Endothelial cell of umbilical vein (primary cell): ENCODE data around the gene CMTM2. TPM values are rescaled to one million over a fixed set of nuclear protein-coding genes. Genes with fewer than 3 reads are reported as not detected.

ENCODE experiments used
- BruUV-seq: library from RNA; stranded (reverse); fragments of 400-500 nt; replicated peaks from 2 replicates; lab custom pipeline; 2021; lab: Mats Ljungman, UMichigan
- CTCF ChIA-PET: fragments of 300-600, 350-600 bp; sonication (Branson Sonifier 250); formaldehyde crosslinking; loops from one replicate; lab custom pipeline; 2021; ENCODE audit warnings: antibody characterized with exemption, inconsistent platforms; lab: Charles Lee
- POLR2A ChIA-PET: fragments of 300-600, 350-600 bp; sonication (Branson Sonifier 250); formaldehyde crosslinking; loops from one replicate; lab custom pipeline; 2021; ENCODE audit warnings: antibody characterized with exemption, inconsistent platforms; lab: Charles Lee
- DNase-seq: peaks from one replicate; pipeline ENCODE4 v3.0.0-alpha.2; 2011; ENCODE audit warnings: low read depth, low spot score
- FAIRE-seq: peaks from 2 replicates; lab custom pipeline; 2011; peaks lifted over from hg19 to GRCh38; lab: Jason Lieb, UNC
- H2AFZ ChIP-seq: 2 replicates; pipeline ENCODE4 v1.6.0; 2012; ENCODE audit warnings: low read depth, low read length, control low read depth, inconsistent platforms
- H3K27ac ChIP-seq: 2 replicates; pipeline ENCODE4 v1.5.1; 2011; ENCODE audit warnings: low read depth, mild to moderate bottlenecking, control low read depth, low read length, moderate library complexity; ENCODE audit not compliant: insufficient read depth
- H3K27me3 ChIP-seq, 2 experiments: 2 replicates each; pipeline versions ENCODE4 v1.6.0 to v1.6.1; 2011; ENCODE audit warnings: low read length in 2 of 2, mixed read lengths in 1 of 2; ENCODE audit not compliant: control insufficient read depth in 2 of 2, insufficient read depth in 2 of 2
- H3K36me3 ChIP-seq, 2 experiments: 2 replicates in 1 of 2; 3 replicates in 1 of 2; pipeline ENCODE4 v1.5.1; 2011; ENCODE audit warnings: low read length in 2 of 2, mild to moderate bottlenecking in 1 of 2, moderate library complexity in 1 of 2; ENCODE audit not compliant: control insufficient read depth in 2 of 2, insufficient read depth in 2 of 2; ENCODE audit errors: extremely low read depth in 1 of 2
- H3K4me1 ChIP-seq: 3 replicates; pipeline ENCODE4 v1.5.1; 2011; ENCODE audit warnings: mild to moderate bottlenecking, low read length; ENCODE audit not compliant: control insufficient read depth, insufficient read depth; ENCODE audit errors: extremely low read depth
- H3K4me2 ChIP-seq: 2 replicates; pipeline ENCODE4 v1.6.1; 2011; ENCODE audit warnings: low read length, control low read depth, mixed read lengths; ENCODE audit not compliant: insufficient read depth
- H3K4me3 ChIP-seq, 3 experiments: fragments of 200-600 bp in 1 of 3; sonication (generic), shearing (Covaris generic) in 1 of 3; replicated peaks in 1 of 3; 2 replicates each; pipeline ENCODE4 v1.5.1; 2011 to 2016; ENCODE audit warnings: control low read depth in 3 of 3, low read length in 3 of 3, mild to moderate bottlenecking in 2 of 3, inconsistent platforms in 1 of 3, low read depth in 1 of 3, moderate library complexity in 1 of 3; ENCODE audit not compliant: insufficient read depth in 1 of 3
- H3K79me2 ChIP-seq: 2 replicates; pipeline ENCODE4 v1.6.0; 2012; ENCODE audit warnings: low read length, inconsistent platforms; ENCODE audit not compliant: control insufficient read depth, insufficient read depth
- H3K9ac ChIP-seq: replicated peaks from 2 replicates; pipeline ENCODE3; 2011; ENCODE audit warnings: low read length, control low read depth; ENCODE audit not compliant: insufficient read depth; ENCODE audit errors: extremely low read depth
- H3K9me1 ChIP-seq: replicated peaks from 3 replicates; pipeline ENCODE4 v1.6.0; 2011; ENCODE audit warnings: mild to moderate bottlenecking, low read length; ENCODE audit not compliant: control insufficient read depth, insufficient read depth; ENCODE audit errors: extremely low read depth
- H3K9me3 ChIP-seq: replicated peaks from 2 replicates; pipeline ENCODE4 v1.5.1; 2012; ENCODE audit warnings: low read length, inconsistent platforms; ENCODE audit not compliant: control insufficient read depth, insufficient read depth
- H4K20me1 ChIP-seq: replicated peaks from 2 replicates; pipeline ENCODE3; 2011; ENCODE audit warnings: mild to moderate bottlenecking, low read length; ENCODE audit not compliant: control insufficient read depth, insufficient read depth; ENCODE audit errors: extremely low read depth
- EZH2 ChIP-seq: IDR thresholded peaks from 2 replicates; pipeline ENCODE4 v1.6.1; 2012; ENCODE audit warnings: borderline replicate concordance, low read depth, mild to moderate bottlenecking, moderate library complexity, low read length, inconsistent platforms; ENCODE audit not compliant: severe bottlenecking
- GATA2 ChIP-seq: IDR thresholded peaks from 2 replicates; pipeline ENCODE4 v1.7.0; 2011; ENCODE audit warnings: low read depth, mild to moderate bottlenecking, moderate library complexity, mixed read lengths, low read length; ENCODE audit not compliant: insufficient read length, insufficient read depth
- MYC ChIP-seq: IDR thresholded peaks from one replicate; pipeline ENCODE4 v1.6.1; 2011; ENCODE audit warnings: mild to moderate bottlenecking, low read depth, low read length
- POLR2A ChIP-seq: IDR thresholded peaks from 2 replicates; pipeline ENCODE4 v1.6.1; 2012; ENCODE audit warnings: low read depth, mild to moderate bottlenecking, control low read depth, low read length
- POLR2AphosphoS5 ChIP-seq: IDR thresholded peaks from 2 replicates; pipeline ENCODE4 v1.6.1; 2012; ENCODE audit warnings: low read depth, mild to moderate bottlenecking, control low read depth, low read length, moderate library complexity; ENCODE audit not compliant: insufficient read depth
- dilution Hi-C: fragments of 300-500 bp; cut with MboI; formaldehyde crosslinking; loops from one replicate; pipeline ENCODE4 v1.15.0; 2019; ENCODE audit warnings: low sequenced_read_pairs; ENCODE audit not compliant: extremely low pct_ligation_motif_present
- intact Hi-C: fragments of 100-400 bp; cut with micrococcal nuclease; formaldehyde crosslinking; loops from one replicate; pipeline ENCODE4 v1.10.0; 2022
- polyA plus RNA-seq, 4 experiments: library from polyadenylated mRNA; depleted of rRNA in 3 of 4; stranded (reverse) in 3 of 4; unstranded in 1 of 4; fragments of >200 nt; gene quantifications; 2 replicates each; pipeline versions ENCODE4 v1.2.1 to v1.2.3, GENCODE V29; 2011 to 2012; ENCODE audit warnings: missing spikeins in 1 of 4
- total RNA-seq: library from RNA; stranded (reverse); gene quantifications from 2 replicates; pipeline ENCODE4 v1.2.3, GENCODE V29; 2021
- TF ChIP-seq, protein P1 (sequence below): IDR thresholded peaks from 2 replicates; pipeline ENCODE4 v1.6.1; 2011; ENCODE audit not compliant: insufficient read depth, insufficient read length

CMTM2 gene
- total and polyA plus RNA-seq, 2 donors (not counting 3 experiments of a cell fraction or from before 2014, with no cell fraction given): not detected

DNA sequence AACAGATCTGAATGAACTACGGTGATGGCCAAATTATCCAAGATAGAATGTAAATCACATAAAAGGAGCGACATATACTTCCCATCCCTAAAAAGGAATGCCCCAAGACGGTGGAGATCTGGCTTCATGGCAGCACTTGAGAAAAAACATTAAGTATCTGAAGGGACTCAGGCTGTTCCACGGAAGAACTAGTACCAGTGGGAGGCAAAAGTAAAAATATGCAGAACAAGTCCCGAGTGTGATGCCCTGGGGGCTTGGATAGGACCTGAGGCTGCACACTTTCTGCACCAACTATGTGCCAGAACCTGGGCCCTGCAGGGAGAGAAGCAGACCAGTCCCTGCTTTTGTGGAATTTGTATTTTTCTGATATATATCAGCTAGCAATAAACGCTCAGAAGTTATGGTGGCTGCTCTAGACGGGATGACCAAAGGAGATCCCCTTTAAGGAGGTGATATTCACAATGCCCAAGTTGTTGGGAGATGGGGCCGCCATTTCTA lies 27.4 kb upstream of the CMTM2 start:
- FAIRE-seq (no peak), DNase-seq (no peak)
- Histone ChIP-seq H3K36me3 (no peaks in the 10 kb centered on the region), H3K4me1 (peaks cover 32% of the 10 kb centered on the region), H3K79me2 (peaks cover 38% of the 10 kb centered on the region), H3K9me3 (no peaks in the 10 kb centered on the region), H3K27me3 (no peaks in the 10 kb centered on the region), H3K4me3 (peak overlapping the region in 2 of 3 experiments; percentile 57 to 65), H3K9ac (peak overlapping the region; percentile 69), H3K9me1 (no peaks in the 10 kb centered on the region), H2AFZ (peak overlapping the region; percentile 79), H3K27ac (peak overlapping the region; percentile 65), H4K20me1 (no peaks in the 10 kb centered on the region), H3K4me2 (peak overlapping the region; percentile 42)
- TF ChIP-seq EZH2 (no peak), POLR2A (no peak)
- TF ChIP-seq, protein P1, sequence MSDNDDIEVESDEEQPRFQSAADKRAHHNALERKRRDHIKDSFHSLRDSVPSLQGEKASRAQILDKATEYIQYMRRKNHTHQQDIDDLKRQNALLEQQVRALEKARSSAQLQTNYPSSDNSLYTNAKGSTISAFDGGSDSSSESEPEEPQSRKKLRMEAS: no peak
- intact Hi-C loops (loop anchor here (1.0 to 2.0 kb wide), 3 partner anchors 28 to 53 kb away; partner anchors contain the start of gene CMTM3), dilution Hi-C loops (no loop called here)
- TSS peak; percentile 26 for BruUV-seq
- ChIA-PET CTCF (interaction anchor here (0.9 to 4.2 kb wide), 9 partner anchors 11 to 145 kb away, joined by 3 to 15 read pairs (median 6); partner anchors contain the start of gene CMTM3), POLR2A (interaction anchor here (0.7 kb wide), 1 partner anchor 40 kb away, joined by 4 read pairs; no protein-coding TSS in a partner anchor)

DNA sequence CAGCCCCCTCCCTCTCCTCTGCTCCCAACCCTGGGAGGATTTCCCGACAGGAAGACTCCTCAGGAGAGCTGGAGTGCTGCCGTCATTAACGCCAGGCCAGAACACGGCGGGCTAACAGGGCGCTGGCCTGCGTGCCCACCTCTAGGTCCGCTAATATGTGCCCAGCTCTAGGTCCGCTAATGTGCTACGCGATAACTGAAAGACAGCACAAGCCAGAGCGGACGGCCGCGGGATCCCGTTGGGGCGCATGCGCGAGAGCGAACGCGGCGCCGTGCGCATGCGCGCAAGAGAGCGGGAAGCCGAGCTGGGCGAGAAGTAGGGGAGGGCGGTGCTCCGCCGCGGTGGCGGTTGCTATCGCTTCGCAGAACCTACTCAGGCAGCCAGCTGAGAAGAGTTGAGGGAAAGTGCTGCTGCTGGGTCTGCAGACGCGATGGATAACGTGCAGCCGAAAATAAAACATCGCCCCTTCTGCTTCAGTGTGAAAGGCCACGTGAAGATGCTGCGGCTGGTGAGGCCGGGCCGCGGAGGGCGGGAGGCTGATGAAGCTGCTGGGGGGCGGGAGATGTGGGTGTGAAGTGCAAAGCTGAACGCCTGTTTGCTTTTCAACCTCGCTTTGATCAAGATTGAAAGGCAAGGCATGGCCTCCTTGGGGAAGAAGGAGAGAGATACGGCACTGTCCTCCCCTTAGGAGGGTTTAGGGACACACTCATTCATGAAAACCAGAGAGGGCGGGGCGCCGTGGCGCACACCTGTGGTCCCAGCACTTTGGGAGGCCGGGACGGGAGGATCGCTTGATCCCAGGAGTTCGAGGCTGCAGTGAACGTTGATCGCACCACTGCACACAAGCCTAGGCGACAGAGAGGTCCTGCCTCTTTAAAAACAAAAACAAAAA lies 26.7 kb upstream of the CMTM2 start, which contains the start of gene CKLF:
Gene CKLF, plus strand, starts transcription at position 291 of the 892 bp plus-strand sequence. Its CDS starts 140 bp downstream, at position 431.
- TF ChIP-seq POLR2AphosphoS5: peak; percentile 69
- no peak for TF ChIP-seq MYC
- TF ChIP-seq GATA2: no peak
- peak; percentile 83 for TF ChIP-seq POLR2A
- TF ChIP-seq, protein P1: peak; percentile 39
- no peaks in the 10 kb centered on the region for H3K9me1 ChIP-seq
- ChIA-PET POLR2A (interaction anchor here (0.7 kb wide), 1 partner anchor 40 kb away, joined by 4 read pairs; no protein-coding TSS in a partner anchor), CTCF (interaction anchor here (0.7 to 4.2 kb wide), 13 partner anchors 10 to 146 kb away, joined by 3 to 15 read pairs (median 4); partner anchors contain the start of gene CMTM3)
- H2AFZ ChIP-seq: peak within 1 kb of the TSS; percentile 79
- H3K36me3 ChIP-seq: no peaks in the 10 kb centered on the region
- TSS peak; percentile 27 for BruUV-seq
- DNase-seq (peak; percentile 96), FAIRE-seq (peak; percentile 90)
- intact Hi-C loops: loop anchor here (1.0 to 2.0 kb wide), 3 partner anchors 28 to 52 kb away; partner anchors contain the start of gene CMTM3
- H3K9me3 ChIP-seq: no peaks in the 10 kb centered on the region
- H3K4me3 ChIP-seq: peak within 1 kb of the TSS; percentile 13 to 65 (median 57)
- H3K4me1 ChIP-seq: peaks cover 32% of the 10 kb centered on the region
- H3K79me2 ChIP-seq: peaks cover 40% of the 10 kb centered on the region
- peak within 1 kb of the TSS; percentile 94 for H3K4me2 ChIP-seq
- no peaks in the 10 kb centered on the region for H4K20me1 ChIP-seq
- H3K27me3 ChIP-seq: no peaks in the 10 kb centered on the region
- dilution Hi-C loops: no loop called here
- peak within 1 kb of the TSS; percentile 65 for H3K27ac ChIP-seq
- H3K9ac ChIP-seq: peak within 1 kb of the TSS; percentile 69
